ENCODE data around the gene SLC7A5. TPM values are rescaled to one million over a fixed set of nuclear protein-coding genes. Genes with fewer than 3 reads are reported as not detected.
"Not testable (repeated sequence)": the region's sequence is repeated elsewhere in the genome, so short reads cannot be mapped to it uniquely, and the experiment has no call there.

SLC7A5 gene
- total and polyA plus RNA-seq, 2 donors = 3.2 to 27.3 TPM

DNA sequence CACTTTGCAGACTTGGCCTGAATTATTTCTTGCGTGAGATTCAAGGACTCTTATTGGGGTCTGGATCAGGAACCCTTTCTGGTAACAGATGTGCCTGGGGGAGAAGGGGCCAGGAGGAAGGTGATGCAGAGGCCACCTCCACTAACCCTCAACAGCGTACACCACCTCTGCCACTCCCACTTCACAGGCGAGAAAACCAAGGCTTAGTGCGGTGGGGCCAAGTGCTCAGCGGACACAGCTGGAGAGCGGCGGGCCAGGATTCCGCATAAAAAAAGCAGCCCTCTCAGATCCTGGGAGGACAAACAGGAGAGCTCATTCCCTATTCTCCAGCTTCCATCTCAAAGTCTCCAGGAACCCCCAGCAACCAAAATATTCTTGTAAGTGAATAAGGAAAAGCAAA lies 51.4 kb downstream of the SLC7A5 start:
- DNase-seq (ENCODE audit: extremely low spot score) = no peak
- no peak overlapping the region for H3K27ac ChIP-seq (ENCODE audit: low read depth)

DNA sequence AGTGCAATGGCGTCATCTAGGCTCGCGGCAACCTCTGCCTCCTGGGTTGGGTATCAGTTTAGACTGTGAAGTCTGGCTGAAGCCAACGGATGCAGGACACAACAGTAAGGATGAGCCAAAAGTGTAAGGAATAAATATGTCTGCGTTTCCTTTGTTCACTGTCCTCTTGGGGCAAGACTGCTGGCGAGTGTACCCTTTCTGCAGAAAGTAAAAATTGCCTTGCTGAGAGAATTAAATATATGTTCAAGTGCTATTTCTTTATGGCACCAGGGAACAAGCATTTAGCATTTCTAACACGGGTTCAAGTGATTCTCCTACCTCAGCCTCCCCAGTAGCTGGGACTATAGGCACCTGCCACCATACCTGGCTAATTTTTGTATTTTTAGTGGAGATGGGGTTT lies 51.9 kb downstream of the SLC7A5 start:
- not testable (repeated sequence) for H3K27ac ChIP-seq (ENCODE audit: low read depth); H3K36me3 ChIP-seq (ENCODE audit: insufficient read depth); H3K4me1 ChIP-seq (ENCODE audit: insufficient read depth); DNase-seq (ENCODE audit: extremely low spot score); H3K4me3 ChIP-seq (ENCODE audit: low read depth, low read length)
- 94% methylated on average over 7 of the region's 7 CpGs for WGBS

More for the DNA sequence above, 51.4 kb downstream of the SLC7A5 start:
- WGBS = 99% methylated on average over 8 of the region's 8 CpGs
- H3K4me1 ChIP-seq (ENCODE audit: insufficient read depth) = no peaks in the 10 kb centered on the region
- no peaks in the 10 kb centered on the region for H3K36me3 ChIP-seq (ENCODE audit: insufficient read depth)
- H3K4me3 ChIP-seq (ENCODE audit: low read depth, low read length) = no peak overlapping the region

DNA sequence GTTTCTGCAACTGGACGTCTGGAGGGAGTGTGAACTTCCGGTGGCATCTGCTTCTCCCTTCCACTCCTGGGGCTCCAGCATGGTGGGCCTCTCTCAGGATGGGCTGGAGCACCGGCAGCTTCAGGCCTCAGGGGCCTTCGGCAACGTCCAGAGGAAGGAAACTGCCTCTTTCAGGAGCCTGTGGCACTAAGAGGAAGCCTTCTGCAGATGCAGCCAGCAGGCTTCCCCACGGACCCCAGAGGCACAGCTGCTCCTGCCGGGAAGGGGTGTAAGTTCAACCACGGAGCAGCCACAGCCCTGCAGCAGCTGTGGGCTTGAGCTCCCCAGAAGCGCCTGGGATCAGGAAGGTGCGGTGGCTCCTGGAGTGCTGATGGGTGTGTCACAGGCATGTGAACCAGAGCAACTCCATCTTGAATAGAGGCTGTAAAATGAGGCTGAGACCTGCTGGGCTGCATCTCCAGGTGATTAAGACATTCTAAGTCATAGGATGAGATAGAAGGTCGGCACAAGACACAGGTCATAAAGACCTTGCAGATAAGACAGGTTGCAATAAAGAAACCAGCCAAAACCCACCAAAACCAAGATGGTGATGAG lies 52.7 kb downstream of the SLC7A5 start:
- no peaks in the 10 kb centered on the region for H3K4me1 ChIP-seq (ENCODE audit: insufficient read depth)
- no peak for DNase-seq (ENCODE audit: extremely low spot score)
- H3K36me3 ChIP-seq (ENCODE audit: insufficient read depth) = no peaks in the 10 kb centered on the region
- H3K27ac ChIP-seq (ENCODE audit: low read depth) = no peak overlapping the region
- 75% methylated on average over 11 of the region's 11 CpGs for WGBS
- no peak overlapping the region for H3K4me3 ChIP-seq (ENCODE audit: low read depth, low read length)

DNA sequence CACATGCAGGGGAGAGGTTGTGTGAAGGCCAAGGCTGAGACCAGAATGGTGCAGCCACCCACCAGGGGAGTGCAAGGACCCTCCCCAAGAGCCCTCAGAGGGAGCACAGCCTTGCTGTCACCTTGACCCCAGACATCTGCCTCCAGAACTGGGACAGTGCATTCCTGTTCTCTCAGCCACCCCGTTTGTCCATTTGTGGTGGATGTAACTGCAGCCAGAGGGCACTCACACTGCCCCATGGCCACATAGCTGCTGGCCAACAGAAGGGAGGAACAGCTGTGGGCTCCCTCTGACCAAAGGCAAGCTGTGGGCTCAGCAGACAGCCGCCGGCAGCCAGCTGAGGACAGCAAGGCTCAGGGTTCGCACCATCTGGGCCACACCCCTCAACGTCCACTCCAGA lies 53.7 kb downstream of the SLC7A5 start:
- Histone ChIP-seq H3K4me1 (ENCODE audit: insufficient read depth) (no peaks in the 10 kb centered on the region), H3K27ac (ENCODE audit: low read depth) (no peak overlapping the region), H3K4me3 (ENCODE audit: low read depth, low read length) (no peak overlapping the region), H3K36me3 (ENCODE audit: insufficient read depth) (no peaks in the 10 kb centered on the region)
- 63% methylated on average over 5 of the region's 5 CpGs for WGBS
- no peak for DNase-seq (ENCODE audit: extremely low spot score)

DNA sequence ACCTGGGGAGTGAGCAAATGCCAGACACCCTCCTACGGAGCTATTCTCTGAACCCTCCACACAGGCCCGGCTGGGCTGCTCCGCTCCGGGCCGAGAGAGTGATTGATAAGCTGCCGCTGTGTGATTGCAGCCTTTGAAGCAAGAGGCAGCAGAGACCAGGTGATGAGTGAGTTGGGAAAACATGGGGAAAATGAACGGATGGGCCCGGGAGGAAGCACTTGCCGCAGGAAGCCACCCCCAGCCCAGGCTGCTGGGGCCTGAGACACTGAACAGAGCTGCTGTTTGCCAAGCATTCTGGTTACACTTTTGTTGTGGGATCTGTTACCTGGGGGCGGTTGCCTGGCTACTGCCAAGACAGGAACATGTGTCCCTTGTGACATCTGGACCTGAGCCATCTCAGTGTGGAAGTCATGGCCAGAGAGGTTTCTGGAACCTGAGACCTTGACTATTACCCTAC lies 57.1 kb downstream of the SLC7A5 start:
- H3K4me3 ChIP-seq (ENCODE audit: low read depth, low read length) = no peak overlapping the region
- 65% methylated on average over 10 of the region's 10 CpGs for WGBS
- H3K27ac ChIP-seq (ENCODE audit: low read depth) = no peak overlapping the region
- H3K4me1 ChIP-seq (ENCODE audit: insufficient read depth) = no peaks in the 10 kb centered on the region
- H3K36me3 ChIP-seq (ENCODE audit: insufficient read depth) = no peaks in the 10 kb centered on the region
- no peak for DNase-seq (ENCODE audit: extremely low spot score)

DNA sequence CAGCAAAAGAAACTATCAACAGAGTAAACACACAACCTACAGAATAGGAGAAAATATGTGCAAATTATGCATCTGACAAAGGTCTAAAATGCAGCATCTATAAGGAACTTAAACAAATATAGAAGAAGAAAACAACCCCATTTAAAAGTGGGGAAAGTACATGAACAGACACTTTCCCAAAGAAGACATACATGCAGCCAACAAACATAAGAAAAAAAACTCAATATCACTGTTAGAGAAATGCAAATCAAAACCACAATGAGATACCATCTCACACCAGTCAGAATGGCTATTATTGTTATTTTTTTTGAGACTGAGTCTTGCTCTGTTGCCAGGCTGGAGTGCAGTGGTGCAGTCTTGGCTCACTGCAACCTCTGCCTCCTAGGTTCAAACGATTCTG lies 57.9 kb downstream of the SLC7A5 start:
- 90% methylated on average over 1 of the region's 1 CpG for WGBS
- H3K36me3 ChIP-seq (ENCODE audit: insufficient read depth); H3K4me3 ChIP-seq (ENCODE audit: low read depth, low read length); DNase-seq (ENCODE audit: extremely low spot score); H3K27ac ChIP-seq (ENCODE audit: low read depth); H3K4me1 ChIP-seq (ENCODE audit: insufficient read depth): not testable (repeated sequence)

DNA sequence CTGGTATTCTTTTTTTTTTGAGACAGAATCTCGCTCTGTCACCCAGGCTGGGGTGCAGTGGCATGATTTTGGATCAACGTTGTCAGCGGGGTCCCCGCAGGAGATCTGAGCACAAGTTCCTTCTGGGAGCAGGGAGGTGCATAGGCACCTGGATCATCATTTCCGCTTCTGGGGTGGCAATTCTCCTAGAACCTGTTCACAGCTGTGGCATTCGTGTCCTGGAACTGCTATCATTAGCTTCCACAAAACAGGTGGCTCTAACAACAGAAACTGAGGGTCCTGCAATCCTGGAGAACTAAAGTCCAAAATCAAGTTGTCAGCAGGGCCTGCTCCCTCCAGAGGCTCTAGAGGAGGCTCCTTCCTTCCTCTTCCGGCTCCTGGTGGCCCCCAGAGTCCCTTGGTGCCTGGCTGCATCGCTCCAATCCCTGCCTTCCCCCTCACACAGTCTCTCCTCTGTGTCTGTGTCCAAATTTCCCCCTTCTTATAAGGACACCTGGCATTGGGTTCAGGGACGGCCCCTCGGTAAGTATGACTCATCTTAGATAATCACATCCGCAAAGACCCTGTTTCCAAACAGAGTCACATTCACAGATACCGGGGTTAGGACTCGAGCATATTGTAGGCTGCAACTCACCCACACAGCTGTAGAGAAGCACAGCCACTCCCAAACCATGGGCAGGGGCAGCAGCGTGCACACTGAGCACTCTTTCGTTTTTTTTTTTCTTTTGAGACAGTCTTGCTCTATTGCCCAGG lies 60.0 kb downstream of the SLC7A5 start:
- 48% methylated on average over 15 of the region's 15 CpGs for WGBS
- no peak overlapping the region for H3K27ac ChIP-seq (ENCODE audit: low read depth)
- no peaks in the 10 kb centered on the region for H3K36me3 ChIP-seq (ENCODE audit: insufficient read depth)
- H3K4me1 ChIP-seq (ENCODE audit: insufficient read depth) = no peaks in the 10 kb centered on the region
- H3K4me3 ChIP-seq (ENCODE audit: low read depth, low read length) = no peak overlapping the region
- DNase-seq (ENCODE audit: extremely low spot score) = no peak

DNA sequence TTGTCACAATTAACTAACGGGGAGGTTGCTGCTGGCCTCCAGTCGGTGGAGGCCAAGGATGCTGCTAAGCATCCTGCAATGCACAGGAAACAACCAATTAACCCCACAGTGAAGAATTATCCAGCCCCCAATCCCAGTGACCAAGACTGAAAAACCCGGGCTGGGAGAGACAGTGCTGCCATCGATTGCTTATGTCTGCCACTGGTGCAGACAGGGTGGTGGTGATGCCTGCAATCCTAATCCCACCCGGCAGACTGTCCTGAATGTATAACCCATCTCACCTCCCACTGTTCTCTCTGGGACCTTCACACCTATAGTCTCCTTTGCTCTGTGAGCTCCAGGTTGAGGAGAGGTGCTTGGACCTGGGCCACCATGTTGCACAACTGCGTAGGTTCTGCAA lies 61.2 kb downstream of the SLC7A5 start:
- H3K4me3 ChIP-seq (ENCODE audit: low read depth, low read length) = no peak overlapping the region
- DNase-seq (ENCODE audit: extremely low spot score) = no peak
- no peak overlapping the region for H3K27ac ChIP-seq (ENCODE audit: low read depth)
- H3K4me1 ChIP-seq (ENCODE audit: insufficient read depth) = no peaks in the 10 kb centered on the region
- 93% methylated on average over 6 of the region's 6 CpGs for WGBS
- H3K36me3 ChIP-seq (ENCODE audit: insufficient read depth) = no peaks in the 10 kb centered on the region

DNA sequence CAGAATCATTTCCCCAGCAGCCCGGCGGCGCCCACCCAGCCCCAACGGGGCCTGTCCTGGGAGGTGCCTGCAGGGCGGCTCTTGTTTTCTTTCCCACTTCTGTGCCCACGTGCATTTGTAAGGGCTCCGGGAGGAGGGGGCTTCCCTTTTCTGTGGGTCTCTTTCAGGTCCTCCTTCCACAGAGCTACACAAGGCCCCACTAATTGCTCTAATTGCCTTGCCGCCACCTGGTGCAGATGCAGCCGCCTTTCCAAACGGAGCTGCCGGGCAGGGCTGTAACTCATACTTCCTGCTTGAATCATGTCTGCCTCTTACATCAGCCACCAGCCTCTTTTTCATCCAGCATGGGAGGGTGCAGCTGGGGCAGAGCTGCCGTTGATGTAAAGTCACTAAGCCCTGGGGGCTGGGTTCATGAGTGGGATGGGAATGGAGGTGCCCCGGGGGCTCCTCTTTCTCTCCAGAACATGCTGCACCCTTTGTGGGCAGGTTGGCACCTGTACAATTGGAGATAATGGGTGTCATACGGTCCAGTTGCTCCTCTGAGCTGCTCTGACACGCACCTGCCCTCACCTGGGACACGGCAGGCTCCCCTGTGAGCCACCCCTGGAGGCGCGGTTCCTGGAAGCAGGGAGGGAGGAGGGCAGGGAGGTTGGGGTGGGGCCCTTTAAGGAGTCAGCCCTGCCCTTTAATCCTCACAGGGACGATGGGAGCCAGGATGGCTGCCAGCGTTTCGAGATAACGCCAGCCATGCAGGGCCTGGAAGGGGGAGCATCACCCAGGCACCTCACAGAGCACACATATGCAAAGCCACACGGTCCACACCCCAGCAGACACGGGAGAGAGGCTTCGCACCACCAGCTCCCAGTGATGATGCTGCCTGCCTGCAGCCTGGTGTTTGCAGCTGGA lies 62.4 kb downstream of the SLC7A5 start:
- H3K27ac ChIP-seq (ENCODE audit: low read depth) = no peak overlapping the region
- H3K4me1 ChIP-seq (ENCODE audit: insufficient read depth) = no peaks in the 10 kb centered on the region
- H3K36me3 ChIP-seq (ENCODE audit: insufficient read depth) = no peaks in the 10 kb centered on the region
- DNase-seq (ENCODE audit: extremely low spot score) = peak; percentile 50
- peak overlapping the region; percentile 4 for H3K4me3 ChIP-seq (ENCODE audit: low read depth, low read length)
- WGBS = 13% methylated on average over 25 of the region's 25 CpGs

DNA sequence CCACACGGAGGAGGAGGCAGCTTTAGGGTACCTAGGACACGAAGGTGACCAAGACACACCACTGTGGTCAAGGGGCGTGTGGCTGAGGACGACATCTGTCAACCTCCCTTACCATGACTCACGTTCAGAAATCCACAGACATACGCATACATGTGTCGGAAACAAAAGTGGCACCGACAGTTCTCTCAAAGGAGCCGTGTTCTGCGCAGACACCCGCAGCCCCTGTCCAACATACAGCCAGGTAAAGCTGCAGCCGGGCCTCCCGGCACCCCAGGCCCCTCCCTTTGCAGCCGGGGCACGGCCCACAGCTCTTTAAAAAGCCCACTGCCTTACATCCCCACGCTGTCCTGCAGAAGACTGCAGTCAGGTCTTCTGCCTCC lies 63.1 kb downstream of the SLC7A5 start:
- DNase-seq (ENCODE audit: extremely low spot score) = no peak
- 33% methylated on average over 16 of the region's 16 CpGs for WGBS
- no peaks in the 10 kb centered on the region for H3K4me1 ChIP-seq (ENCODE audit: insufficient read depth)
- peak overlapping the region; percentile 4 for H3K4me3 ChIP-seq (ENCODE audit: low read depth, low read length)
- H3K36me3 ChIP-seq (ENCODE audit: insufficient read depth) = no peaks in the 10 kb centered on the region
- H3K27ac ChIP-seq (ENCODE audit: low read depth) = no peak overlapping the region

DNA sequence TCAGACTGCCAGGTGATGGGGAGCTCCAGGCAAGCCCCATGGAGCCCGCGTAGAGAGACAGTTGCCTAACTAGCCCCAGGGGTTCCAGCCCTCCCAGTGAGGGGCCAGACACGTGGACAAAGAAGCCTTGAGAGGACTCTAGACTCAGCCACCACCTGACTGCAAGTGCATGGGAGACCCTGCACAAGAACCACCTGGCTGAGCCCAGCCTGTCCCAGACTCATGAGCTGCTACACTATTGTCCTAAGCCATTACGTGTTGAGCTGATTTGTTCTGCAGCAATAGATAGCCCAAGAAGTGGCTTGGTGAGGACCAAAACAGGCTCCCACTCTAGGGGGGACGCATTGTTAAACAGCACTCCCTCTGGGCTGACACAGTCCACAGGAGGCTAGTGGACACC lies 65.9 kb downstream of the SLC7A5 start:
- Histone ChIP-seq H3K36me3 (ENCODE audit: insufficient read depth) (no peaks in the 10 kb centered on the region), H3K4me1 (ENCODE audit: insufficient read depth) (no peaks in the 10 kb centered on the region), H3K27ac (ENCODE audit: low read depth) (no peak overlapping the region), H3K4me3 (ENCODE audit: low read depth, low read length) (no peak overlapping the region)
- 91% methylated on average over 5 of the region's 5 CpGs for WGBS
- DNase-seq (ENCODE audit: extremely low spot score) = no peak

DNA sequence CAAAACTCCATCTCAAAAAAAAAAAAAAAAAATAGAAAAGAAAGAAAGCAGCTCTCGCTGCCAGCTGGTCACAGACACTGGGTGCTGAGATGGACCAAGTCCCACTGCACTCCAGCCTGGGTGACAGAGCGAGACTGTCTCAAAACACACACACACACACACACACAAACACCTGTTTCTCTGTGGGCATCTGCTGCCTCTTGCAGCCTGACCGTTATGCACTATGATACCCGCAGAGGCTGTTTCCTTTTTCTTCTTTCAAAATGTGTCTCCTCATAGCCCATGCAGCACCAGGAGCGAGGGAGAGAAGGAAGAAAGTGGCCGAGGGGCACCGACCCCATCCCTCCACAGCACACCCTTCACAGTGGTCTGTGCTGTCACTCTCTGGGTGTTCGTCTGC lies 66.6 kb downstream of the SLC7A5 start:
- H3K27ac ChIP-seq (ENCODE audit: low read depth) = no peak overlapping the region

DNA sequence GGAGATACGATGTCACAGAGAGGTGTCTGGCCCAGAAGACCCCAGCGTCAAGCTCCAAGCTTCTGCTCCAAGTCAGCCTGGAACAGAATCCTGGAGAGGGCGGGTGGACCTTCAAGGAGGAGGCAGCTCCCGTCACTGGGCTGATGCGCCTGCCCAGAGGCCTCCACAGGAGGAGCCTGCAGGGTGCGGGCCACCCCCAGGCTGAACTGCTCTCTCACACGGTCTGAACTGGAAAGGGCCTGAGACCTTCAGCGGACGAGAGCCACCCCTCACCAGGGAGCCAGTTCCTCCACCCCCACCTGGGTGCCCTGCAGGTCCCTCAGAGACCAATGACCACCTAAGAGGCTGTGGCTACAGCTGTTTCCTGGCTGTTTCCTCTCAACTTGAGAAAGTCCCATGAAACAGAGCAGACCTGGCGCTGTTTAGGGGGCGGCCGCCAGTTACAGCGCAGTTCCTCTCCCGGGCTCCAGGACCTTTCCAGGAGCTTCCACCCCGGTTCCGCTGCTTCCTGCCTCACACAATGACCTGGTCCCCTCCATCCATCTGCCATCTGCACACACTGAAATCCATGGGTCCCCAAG lies 67.5 kb downstream of the SLC7A5 start:
- no peak for DNase-seq (ENCODE audit: extremely low spot score)
- no peaks in the 10 kb centered on the region for H3K36me3 ChIP-seq (ENCODE audit: insufficient read depth)
- H3K27ac ChIP-seq (ENCODE audit: low read depth) = no peak overlapping the region
- H3K4me3 ChIP-seq (ENCODE audit: low read depth, low read length) = no peak overlapping the region
- 79% methylated on average over 16 of the region's 16 CpGs for WGBS
- no peaks in the 10 kb centered on the region for H3K4me1 ChIP-seq (ENCODE audit: insufficient read depth)

More for the DNA sequence above, 66.6 kb downstream of the SLC7A5 start:
- 90% methylated on average over 8 of the region's 8 CpGs for WGBS
- Histone ChIP-seq H3K4me1 (ENCODE audit: insufficient read depth) (no peaks in the 10 kb centered on the region), H3K36me3 (ENCODE audit: insufficient read depth) (no peaks in the 10 kb centered on the region), H3K4me3 (ENCODE audit: low read depth, low read length) (no peak overlapping the region)
- no peak for DNase-seq (ENCODE audit: extremely low spot score)
